HepG2 (cell line): ENCODE measurements around the gene SELENOI. TPM values are rescaled to one million over a fixed set of nuclear protein-coding genes. Genes with fewer than 3 reads are reported as not detected.

Experiments
- ASH2L ChIP-seq: fragments of 300-600, 200-600 bp; sonication (generic); IDR thresholded peaks from 2 replicates; pipeline ENCODE4 v1.7.0; 2017; ENCODE audit warnings: low read depth, mild to moderate bottlenecking, moderate library complexity, mixed read lengths, low read length; ENCODE audit not compliant: insufficient read length
- KAT8 ChIP-seq: IDR thresholded peaks from 2 replicates; pipeline ENCODE4 v1.6.1; 2016; ENCODE audit warnings: missing genetic modification reagents, missing compliant biosample characterization
- KLF15 ChIP-seq: sonication (generic); formaldehyde crosslinking; IDR thresholded peaks from 2 replicates; pipeline ENCODE4 v1.8.1; 2023; ENCODE audit warnings: borderline replicate concordance, mild to moderate bottlenecking, inconsistent platforms, missing genetic modification reagents, mixed read lengths
- MED1 ChIP-seq: sonication (generic); formaldehyde crosslinking; IDR thresholded peaks from 2 replicates; pipeline ENCODE4 v1.4.0; 2020; ENCODE audit warnings: missing genetic modification reagents
- MYC ChIP-seq: sonication (generic); formaldehyde crosslinking; IDR thresholded peaks from 2 replicates; pipeline ENCODE4 v1.9.0; 2021; ENCODE audit warnings: missing genetic modification reagents, borderline replicate concordance
- NFE2L2 ChIP-seq: fragments of 150-350 bp; IDR thresholded peaks from 2 replicates; pipeline ENCODE4 v1.6.1; 2014; ENCODE audit warnings: low read length
- NFIB ChIP-seq: sonication (generic); formaldehyde crosslinking; IDR thresholded peaks from 2 replicates; pipeline ENCODE4 v1.9.0; 2021; ENCODE audit warnings: missing genetic modification reagents, mild to moderate bottlenecking, borderline replicate concordance
- REPIN1 ChIP-seq: sonication (generic); formaldehyde crosslinking; IDR thresholded peaks from 2 replicates; pipeline ENCODE4 v1.8.0; 2022; ENCODE audit warnings: missing genetic modification reagents, low read depth, mild to moderate bottlenecking, borderline replicate concordance
- RXRB ChIP-seq: IDR thresholded peaks from 2 replicates; pipeline ENCODE4 v1.6.1; 2016; ENCODE audit warnings: borderline replicate concordance, missing genetic modification reagents, missing compliant biosample characterization
- THAP11 ChIP-seq: IDR thresholded peaks from 2 replicates; pipeline ENCODE4 v1.6.1; 2016; ENCODE audit warnings: missing biosample characterization, missing genetic modification reagents
- TMF1 ChIP-seq: sonication (generic); formaldehyde crosslinking; IDR thresholded peaks from 2 replicates; pipeline ENCODE4 v1.8.1; 2022; ENCODE audit warnings: low read depth, missing genetic modification reagents
- ZFP62 ChIP-seq: sonication (generic); formaldehyde crosslinking; IDR thresholded peaks from 2 replicates; pipeline ENCODE4 v1.4.0; 2020; ENCODE audit warnings: missing genetic modification reagents
- ZNF232 ChIP-seq: sonication (generic); formaldehyde crosslinking; IDR thresholded peaks from 2 replicates; pipeline ENCODE4 v1.4.0; 2020; ENCODE audit warnings: missing genetic modification reagents, borderline replicate concordance
- ZNF3 ChIP-seq: IDR thresholded peaks from 2 replicates; pipeline ENCODE4 v1.7.0; 2017; ENCODE audit warnings: inconsistent platforms
- ZNF543 ChIP-seq: sonication (generic); formaldehyde crosslinking; IDR thresholded peaks from 2 replicates; pipeline ENCODE4 v1.4.0; 2020; ENCODE audit warnings: mild to moderate bottlenecking, missing genetic modification reagents
- polyA plus RNA-seq, 8 experiments: library from polyadenylated mRNA; depleted of rRNA in 3 of 8; stranded (reverse) in 7 of 8; unstranded in 1 of 8; fragments of >200 nt; fragmentation: Illumina TruSeq in 4 of 8; extraction: Trizol in 4 of 8; gene quantifications; 2 replicates each; pipeline versions ENCODE4 v1.2.1 to v1.2.3, GENCODE V29; 2011 to 2016; ENCODE audit warnings: low read depth in 4 of 8, missing spikeins in 1 of 8, mixed read lengths in 1 of 8; ENCODE audit not compliant: insufficient read depth in 1 of 8
- total RNA-seq, 5 experiments: library from RNA; depleted of rRNA; stranded (reverse); fragments of >200 nt; fragmentation: Illumina TruSeq; extraction: Trizol; gene quantifications; 2 replicates each; pipeline ENCODE4 v1.2.3, GENCODE V29; 2016; ENCODE audit warnings: low read depth in 1 of 5
- TF ChIP-seq, protein P1 (sequence below): sonication (generic); formaldehyde crosslinking; IDR thresholded peaks from 2 replicates; pipeline ENCODE4 v1.4.0; 2020; ENCODE audit warnings: missing genetic modification reagents
- TF ChIP-seq, protein P2 (sequence below): sonication (generic); formaldehyde crosslinking; IDR thresholded peaks from 2 replicates; pipeline ENCODE4 v1.4.0; 2020; ENCODE audit warnings: missing genetic modification reagents, mild to moderate bottlenecking, borderline replicate concordance
- TF ChIP-seq, protein P3 (sequence below): sonication (generic); formaldehyde crosslinking; IDR thresholded peaks from 2 replicates; pipeline ENCODE4 v1.4.0; 2020; ENCODE audit warnings: missing genetic modification reagents, borderline replicate concordance

SELENOI gene
- total and polyA plus RNA-seq, 2 of the 13 experiments (the other 11 are each of a cell fraction or from before 2014, with no cell fraction given): 27.7 to 60.3 TPM

DNA sequence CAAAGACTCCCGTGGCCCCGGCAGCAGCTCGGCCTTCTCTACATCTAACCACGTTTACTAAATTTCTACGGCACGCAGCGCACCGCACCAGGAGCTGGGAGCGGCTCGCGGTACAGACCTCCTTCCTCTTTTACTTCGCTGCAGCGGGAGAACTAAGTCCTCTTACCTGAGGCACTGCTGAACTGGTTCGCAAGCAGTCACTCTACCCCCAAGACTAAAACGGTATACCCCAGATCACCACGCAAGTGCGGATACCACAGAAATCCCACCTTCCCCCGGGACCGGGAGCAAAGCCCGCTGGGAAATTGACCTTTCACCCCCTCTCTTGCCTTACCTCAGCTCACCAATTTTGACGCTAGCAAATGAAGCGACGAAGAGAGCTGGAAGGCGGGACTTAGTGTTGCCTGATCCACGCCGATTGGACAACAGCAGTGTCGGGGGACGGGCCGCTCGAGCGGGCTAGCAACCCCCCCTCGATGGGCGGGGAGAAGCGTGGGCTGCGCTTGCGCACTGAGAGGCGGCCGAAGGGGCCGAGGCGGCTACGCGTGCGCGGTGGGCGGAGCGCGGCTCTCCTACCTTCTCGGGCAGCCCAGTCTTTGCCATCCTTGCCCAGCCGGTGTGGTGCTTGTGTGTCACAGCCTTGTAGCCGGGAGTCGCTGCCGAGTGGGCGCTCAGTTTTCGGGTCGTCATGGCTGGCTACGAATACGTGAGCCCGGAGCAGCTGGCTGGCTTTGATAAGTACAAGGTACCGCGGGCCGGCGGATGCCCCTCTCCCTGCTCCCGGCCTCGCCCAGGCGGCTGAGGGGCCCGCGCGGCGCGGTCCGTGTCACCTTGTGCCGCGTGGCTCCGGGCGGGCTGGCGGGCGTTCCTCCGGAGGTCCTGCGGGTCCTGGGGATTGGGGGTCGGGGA, at the start of gene SELENOI (continued):
- TF ChIP-seq, protein P1, sequence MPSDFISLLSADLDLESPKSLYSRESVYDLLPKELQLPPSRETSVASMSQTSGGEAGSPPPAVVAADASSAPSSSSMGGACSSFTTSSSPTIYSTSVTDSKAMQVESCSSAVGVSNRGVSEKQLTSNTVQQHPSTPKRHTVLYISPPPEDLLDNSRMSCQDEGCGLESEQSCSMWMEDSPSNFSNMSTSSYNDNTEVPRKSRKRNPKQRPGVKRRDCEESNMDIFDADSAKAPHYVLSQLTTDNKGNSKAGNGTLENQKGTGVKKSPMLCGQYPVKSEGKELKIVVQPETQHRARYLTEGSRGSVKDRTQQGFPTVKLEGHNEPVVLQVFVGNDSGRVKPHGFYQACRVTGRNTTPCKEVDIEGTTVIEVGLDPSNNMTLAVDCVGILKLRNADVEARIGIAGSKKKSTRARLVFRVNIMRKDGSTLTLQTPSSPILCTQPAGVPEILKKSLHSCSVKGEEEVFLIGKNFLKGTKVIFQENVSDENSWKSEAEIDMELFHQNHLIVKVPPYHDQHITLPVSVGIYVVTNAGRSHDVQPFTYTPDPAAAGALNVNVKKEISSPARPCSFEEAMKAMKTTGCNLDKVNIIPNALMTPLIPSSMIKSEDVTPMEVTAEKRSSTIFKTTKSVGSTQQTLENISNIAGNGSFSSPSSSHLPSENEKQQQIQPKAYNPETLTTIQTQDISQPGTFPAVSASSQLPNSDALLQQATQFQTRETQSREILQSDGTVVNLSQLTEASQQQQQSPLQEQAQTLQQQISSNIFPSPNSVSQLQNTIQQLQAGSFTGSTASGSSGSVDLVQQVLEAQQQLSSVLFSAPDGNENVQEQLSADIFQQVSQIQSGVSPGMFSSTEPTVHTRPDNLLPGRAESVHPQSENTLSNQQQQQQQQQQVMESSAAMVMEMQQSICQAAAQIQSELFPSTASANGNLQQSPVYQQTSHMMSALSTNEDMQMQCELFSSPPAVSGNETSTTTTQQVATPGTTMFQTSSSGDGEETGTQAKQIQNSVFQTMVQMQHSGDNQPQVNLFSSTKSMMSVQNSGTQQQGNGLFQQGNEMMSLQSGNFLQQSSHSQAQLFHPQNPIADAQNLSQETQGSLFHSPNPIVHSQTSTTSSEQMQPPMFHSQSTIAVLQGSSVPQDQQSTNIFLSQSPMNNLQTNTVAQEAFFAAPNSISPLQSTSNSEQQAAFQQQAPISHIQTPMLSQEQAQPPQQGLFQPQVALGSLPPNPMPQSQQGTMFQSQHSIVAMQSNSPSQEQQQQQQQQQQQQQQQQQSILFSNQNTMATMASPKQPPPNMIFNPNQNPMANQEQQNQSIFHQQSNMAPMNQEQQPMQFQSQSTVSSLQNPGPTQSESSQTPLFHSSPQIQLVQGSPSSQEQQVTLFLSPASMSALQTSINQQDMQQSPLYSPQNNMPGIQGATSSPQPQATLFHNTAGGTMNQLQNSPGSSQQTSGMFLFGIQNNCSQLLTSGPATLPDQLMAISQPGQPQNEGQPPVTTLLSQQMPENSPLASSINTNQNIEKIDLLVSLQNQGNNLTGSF: peak; percentile 92
- TF ChIP-seq REPIN1 (peak; percentile 78), MED1 (peak; percentile 75), KAT8 (CRISPR knock-in tag) (peak; percentile 95), MYC (peak; percentile 83), ZNF232 (peak; percentile 78; the same call in 1 of the 2 replicates), ZNF3 (peak; percentile 54; the same call in 1 of the 2 replicates), KLF15 (CRISPR knock-in tag) (peak; percentile 68; the same call in 1 of the 2 replicates), NFIB (CRISPR knock-in tag) (no peak), ZNF543 (CRISPR knock-in tag) (peak; percentile 85), THAP11 (CRISPR knock-in tag) (peak; percentile 95), NFE2L2 (no peak), ZFP62 (CRISPR knock-in tag) (no peak), RXRB (peak; percentile 94), TMF1 (CRISPR knock-in tag) (peak; percentile 66; the same call in 1 of the 2 replicates), ASH2L (peak; percentile 97)
- TF ChIP-seq, protein P2, sequence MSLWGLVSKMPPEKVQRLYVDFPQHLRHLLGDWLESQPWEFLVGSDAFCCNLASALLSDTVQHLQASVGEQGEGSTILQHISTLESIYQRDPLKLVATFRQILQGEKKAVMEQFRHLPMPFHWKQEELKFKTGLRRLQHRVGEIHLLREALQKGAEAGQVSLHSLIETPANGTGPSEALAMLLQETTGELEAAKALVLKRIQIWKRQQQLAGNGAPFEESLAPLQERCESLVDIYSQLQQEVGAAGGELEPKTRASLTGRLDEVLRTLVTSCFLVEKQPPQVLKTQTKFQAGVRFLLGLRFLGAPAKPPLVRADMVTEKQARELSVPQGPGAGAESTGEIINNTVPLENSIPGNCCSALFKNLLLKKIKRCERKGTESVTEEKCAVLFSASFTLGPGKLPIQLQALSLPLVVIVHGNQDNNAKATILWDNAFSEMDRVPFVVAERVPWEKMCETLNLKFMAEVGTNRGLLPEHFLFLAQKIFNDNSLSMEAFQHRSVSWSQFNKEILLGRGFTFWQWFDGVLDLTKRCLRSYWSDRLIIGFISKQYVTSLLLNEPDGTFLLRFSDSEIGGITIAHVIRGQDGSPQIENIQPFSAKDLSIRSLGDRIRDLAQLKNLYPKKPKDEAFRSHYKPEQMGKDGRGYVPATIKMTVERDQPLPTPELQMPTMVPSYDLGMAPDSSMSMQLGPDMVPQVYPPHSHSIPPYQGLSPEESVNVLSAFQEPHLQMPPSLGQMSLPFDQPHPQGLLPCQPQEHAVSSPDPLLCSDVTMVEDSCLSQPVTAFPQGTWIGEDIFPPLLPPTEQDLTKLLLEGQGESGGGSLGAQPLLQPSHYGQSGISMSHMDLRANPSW (CRISPR knock-in tag): peak; percentile 74; the same call in 1 of the 2 replicates
- TF ChIP-seq, protein P3, sequence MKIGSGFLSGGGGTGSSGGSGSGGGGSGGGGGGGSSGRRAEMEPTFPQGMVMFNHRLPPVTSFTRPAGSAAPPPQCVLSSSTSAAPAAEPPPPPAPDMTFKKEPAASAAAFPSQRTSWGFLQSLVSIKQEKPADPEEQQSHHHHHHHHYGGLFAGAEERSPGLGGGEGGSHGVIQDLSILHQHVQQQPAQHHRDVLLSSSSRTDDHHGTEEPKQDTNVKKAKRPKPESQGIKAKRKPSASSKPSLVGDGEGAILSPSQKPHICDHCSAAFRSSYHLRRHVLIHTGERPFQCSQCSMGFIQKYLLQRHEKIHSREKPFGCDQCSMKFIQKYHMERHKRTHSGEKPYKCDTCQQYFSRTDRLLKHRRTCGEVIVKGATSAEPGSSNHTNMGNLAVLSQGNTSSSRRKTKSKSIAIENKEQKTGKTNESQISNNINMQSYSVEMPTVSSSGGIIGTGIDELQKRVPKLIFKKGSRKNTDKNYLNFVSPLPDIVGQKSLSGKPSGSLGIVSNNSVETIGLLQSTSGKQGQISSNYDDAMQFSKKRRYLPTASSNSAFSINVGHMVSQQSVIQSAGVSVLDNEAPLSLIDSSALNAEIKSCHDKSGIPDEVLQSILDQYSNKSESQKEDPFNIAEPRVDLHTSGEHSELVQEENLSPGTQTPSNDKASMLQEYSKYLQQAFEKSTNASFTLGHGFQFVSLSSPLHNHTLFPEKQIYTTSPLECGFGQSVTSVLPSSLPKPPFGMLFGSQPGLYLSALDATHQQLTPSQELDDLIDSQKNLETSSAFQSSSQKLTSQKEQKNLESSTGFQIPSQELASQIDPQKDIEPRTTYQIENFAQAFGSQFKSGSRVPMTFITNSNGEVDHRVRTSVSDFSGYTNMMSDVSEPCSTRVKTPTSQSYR (CRISPR knock-in tag): peak; percentile 28; the same call in 1 of the 2 replicates
